Measurements from ENCODE around the gene ADGRE3. TPM values are rescaled to one million over a fixed set of nuclear protein-coding genes. Genes with fewer than 3 reads are reported as not detected.

Gene ADGRE3
- total RNA-seq, 1 experiment from 2014 or later: not detected

DNA sequence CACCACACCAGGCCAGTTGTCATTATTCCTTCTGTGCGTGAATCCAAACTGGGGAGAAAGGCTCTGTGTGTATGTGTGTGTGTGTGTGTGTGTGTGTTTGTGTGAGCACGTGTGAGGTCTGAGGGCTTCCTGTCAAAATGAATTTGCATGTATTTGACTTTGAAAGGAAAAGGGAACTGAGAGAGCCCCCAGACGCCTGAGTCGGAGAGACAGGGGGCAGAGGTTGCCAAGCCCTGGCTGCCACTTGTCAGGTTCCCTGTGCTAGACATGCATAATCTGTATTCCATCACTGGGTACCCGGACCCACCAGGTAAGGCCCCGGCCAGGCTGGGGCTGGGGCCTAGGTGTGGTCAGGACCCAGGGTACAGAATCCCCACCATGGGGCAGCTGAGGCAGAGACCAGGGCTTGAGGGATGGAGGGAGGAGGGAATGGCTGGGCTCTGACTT is 91.7 kb downstream of the ADGRE3 start, which contains the start of gene CLEC17A:
Gene CLEC17A, plus strand, starts transcription at position 191 of the 447 bp plus-strand sequence. Its CDS starts 77 bp downstream, at position 268.
- TF ChIP-seq, protein P1, sequence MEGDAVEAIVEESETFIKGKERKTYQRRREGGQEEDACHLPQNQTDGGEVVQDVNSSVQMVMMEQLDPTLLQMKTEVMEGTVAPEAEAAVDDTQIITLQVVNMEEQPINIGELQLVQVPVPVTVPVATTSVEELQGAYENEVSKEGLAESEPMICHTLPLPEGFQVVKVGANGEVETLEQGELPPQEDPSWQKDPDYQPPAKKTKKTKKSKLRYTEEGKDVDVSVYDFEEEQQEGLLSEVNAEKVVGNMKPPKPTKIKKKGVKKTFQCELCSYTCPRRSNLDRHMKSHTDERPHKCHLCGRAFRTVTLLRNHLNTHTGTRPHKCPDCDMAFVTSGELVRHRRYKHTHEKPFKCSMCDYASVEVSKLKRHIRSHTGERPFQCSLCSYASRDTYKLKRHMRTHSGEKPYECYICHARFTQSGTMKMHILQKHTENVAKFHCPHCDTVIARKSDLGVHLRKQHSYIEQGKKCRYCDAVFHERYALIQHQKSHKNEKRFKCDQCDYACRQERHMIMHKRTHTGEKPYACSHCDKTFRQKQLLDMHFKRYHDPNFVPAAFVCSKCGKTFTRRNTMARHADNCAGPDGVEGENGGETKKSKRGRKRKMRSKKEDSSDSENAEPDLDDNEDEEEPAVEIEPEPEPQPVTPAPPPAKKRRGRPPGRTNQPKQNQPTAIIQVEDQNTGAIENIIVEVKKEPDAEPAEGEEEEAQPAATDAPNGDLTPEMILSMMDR (conservative IDR thresholded peaks at IDR 0.05; ENCODE audit: low read depth, low read length): no peak
- TF ChIP-seq EZH2 (IDR thresholded peaks at IDR 0.05; ENCODE audit: low read length, unreplicated experiment): no peak
- TF ChIP-seq EZH2phosphoT487 (IDR thresholded peaks at IDR 0.05; ENCODE audit: borderline replicate concordance, low read length): no peak
- Histone ChIP-seq H3K9me2 (replicated peaks; ENCODE audit: low read length) (no peaks in the 10 kb centered on the region), H3K4me1 (ENCODE audit: insufficient read depth, low read length) (no peaks in the 10 kb centered on the region), H3K27ac (ENCODE audit: low read length) (no peak within 1 kb of the TSS), H2AFZ (ENCODE audit: low read length) (no peak within 1 kb of the TSS), H3K4me2 (ENCODE audit: low read length) (no peak within 1 kb of the TSS), H4K20me1 (ENCODE audit: low read length) (no peaks in the 10 kb centered on the region), H3K27me3 (ENCODE audit: low read length) (no peaks in the 10 kb centered on the region), H3K4me3 (ENCODE audit: low read length) (no peak within 1 kb of the TSS), H3K79me2 (ENCODE audit: low read length) (no peaks in the 10 kb centered on the region), H3F3A (ENCODE audit: low read length, unreplicated experiment) (no peaks in the 10 kb centered on the region), H3K9ac (ENCODE audit: low read length) (no peak within 1 kb of the TSS), H3K36me3 (ENCODE audit: low read depth, low read length) (no peaks in the 10 kb centered on the region), H3K9me3 (ENCODE audit: low read length) (no peaks in the 10 kb centered on the region)
- CTCF ChIA-PET: no interaction called here
- BruUV-seq (replicated peaks): no TSS peak
- ATAC-seq (no peak), DNase-seq (no peak)
- POLR2A ChIA-PET (ENCODE audit: unreplicated experiment): no interaction called here
- intact Hi-C loops (cut with micrococcal nuclease): no loop called here

DNA sequence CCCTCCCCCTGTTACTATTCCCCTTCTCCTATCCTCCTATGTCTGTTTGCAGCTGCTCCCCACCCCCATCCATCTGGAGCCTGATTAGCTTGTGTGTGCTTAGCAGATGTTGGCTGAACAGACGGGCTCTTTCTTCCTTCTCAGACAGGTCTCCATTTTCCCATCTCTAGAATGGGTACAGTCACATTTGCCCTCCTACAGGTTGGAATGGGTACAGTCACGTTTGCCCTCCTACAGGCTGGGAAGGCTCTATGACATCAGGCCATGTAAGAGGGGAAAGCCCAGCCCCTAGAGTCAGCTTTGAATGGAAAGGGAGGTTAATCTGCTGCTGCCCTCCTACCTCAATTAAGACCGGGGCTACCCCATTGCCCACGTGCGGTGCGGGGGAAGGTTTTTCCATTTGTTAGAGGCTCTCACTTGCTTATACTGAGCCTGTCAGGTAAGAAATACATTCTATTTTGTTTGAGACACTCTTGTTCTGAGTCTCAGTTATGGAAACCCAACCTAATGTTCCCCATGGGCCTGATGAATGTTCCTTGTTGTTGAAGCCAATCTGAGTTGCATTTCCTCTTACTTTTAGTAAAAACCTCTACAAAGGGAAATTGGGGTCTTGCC is 93.9 kb downstream of the ADGRE3 start:
- no TSS peak for BruUV-seq (replicated peaks)
- POLR2A ChIA-PET (ENCODE audit: unreplicated experiment): no interaction called here
- no peak for TF ChIP-seq EZH2 (IDR thresholded peaks at IDR 0.05; ENCODE audit: low read length, unreplicated experiment)
- no peak for TF ChIP-seq EZH2phosphoT487 (IDR thresholded peaks at IDR 0.05; ENCODE audit: borderline replicate concordance, low read length)
- TF ChIP-seq, protein P1 (conservative IDR thresholded peaks at IDR 0.05; ENCODE audit: low read depth, low read length): no peak

DNA sequence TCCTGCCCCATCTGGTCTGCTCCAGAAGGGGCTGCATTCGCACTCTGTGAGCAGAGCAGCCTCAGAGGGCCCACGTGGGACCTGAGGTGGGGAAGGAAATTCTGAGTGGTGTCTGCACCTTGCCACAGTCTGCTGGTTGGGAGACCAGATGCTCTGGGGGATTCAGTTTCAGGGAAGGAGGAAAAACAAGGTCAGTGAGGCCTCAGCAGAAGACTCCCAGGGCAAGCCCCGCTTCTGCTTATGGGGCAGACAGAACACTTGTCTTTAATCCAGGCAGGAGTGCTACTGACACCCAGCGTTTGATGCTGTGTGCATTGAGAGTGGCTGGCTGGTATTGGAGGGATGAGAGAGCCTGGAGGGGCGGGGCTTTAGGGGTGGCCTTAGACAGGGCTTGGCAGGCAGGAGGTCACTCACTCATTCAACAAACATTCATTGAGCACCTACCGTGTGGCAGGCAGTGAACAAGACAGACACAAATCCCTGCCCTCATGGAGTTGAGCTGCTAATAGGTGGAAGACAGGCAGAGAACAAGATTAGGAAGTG is 96.7 kb downstream of the ADGRE3 start:
- no TSS peak for BruUV-seq (replicated peaks)
- Histone ChIP-seq H3K79me2 (ENCODE audit: low read length) (no peaks in the 10 kb centered on the region), H3K36me3 (ENCODE audit: low read depth, low read length) (no peaks in the 10 kb centered on the region), H3K27me3 (ENCODE audit: low read length) (no peaks in the 10 kb centered on the region), H3K4me3 (ENCODE audit: low read length) (no peak overlapping the region), H4K20me1 (ENCODE audit: low read length) (no peaks in the 10 kb centered on the region), H3K9me2 (replicated peaks; ENCODE audit: low read length) (no peaks in the 10 kb centered on the region), H3K9me3 (ENCODE audit: low read length) (no peaks in the 10 kb centered on the region), H3F3A (ENCODE audit: low read length, unreplicated experiment) (no peaks in the 10 kb centered on the region), H3K27ac (ENCODE audit: low read length) (no peak overlapping the region), H3K4me1 (ENCODE audit: insufficient read depth, low read length) (peaks cover 6% of the 10 kb centered on the region), H3K9ac (ENCODE audit: low read length) (no peak overlapping the region), H3K4me2 (ENCODE audit: low read length) (no peak overlapping the region), H2AFZ (ENCODE audit: low read length) (no peak overlapping the region)
- ChIA-PET CTCF (no interaction called here), POLR2A (ENCODE audit: unreplicated experiment) (no interaction called here)
- DNase-seq (peak; percentile 17), ATAC-seq (0 out of 2 replicates have a peak, but pooled peaks have one; percentile 13)
- TF ChIP-seq, protein P1 (conservative IDR thresholded peaks at IDR 0.05; ENCODE audit: low read depth, low read length): no peak
- TF ChIP-seq EZH2 (IDR thresholded peaks at IDR 0.05; ENCODE audit: low read length, unreplicated experiment): no peak
- no peak for TF ChIP-seq EZH2phosphoT487 (IDR thresholded peaks at IDR 0.05; ENCODE audit: borderline replicate concordance, low read length)
- intact Hi-C loops (cut with micrococcal nuclease): no loop called here

More for the DNA sequence above, 93.9 kb downstream of the ADGRE3 start:
- Histone ChIP-seq H3K9me3 (ENCODE audit: low read length) (no peaks in the 10 kb centered on the region), H2AFZ (ENCODE audit: low read length) (no peak overlapping the region), H3K27ac (ENCODE audit: low read length) (no peak overlapping the region), H3K4me3 (ENCODE audit: low read length) (no peak overlapping the region), H3F3A (ENCODE audit: low read length, unreplicated experiment) (no peaks in the 10 kb centered on the region), H3K36me3 (ENCODE audit: low read depth, low read length) (no peaks in the 10 kb centered on the region), H4K20me1 (ENCODE audit: low read length) (no peaks in the 10 kb centered on the region), H3K27me3 (ENCODE audit: low read length) (no peaks in the 10 kb centered on the region), H3K4me2 (ENCODE audit: low read length) (no peak overlapping the region), H3K9ac (ENCODE audit: low read length) (no peak overlapping the region), H3K9me2 (replicated peaks; ENCODE audit: low read length) (no peaks in the 10 kb centered on the region), H3K79me2 (ENCODE audit: low read length) (no peaks in the 10 kb centered on the region), H3K4me1 (ENCODE audit: insufficient read depth, low read length) (no peaks in the 10 kb centered on the region)
- intact Hi-C loops (cut with micrococcal nuclease): no loop called here
- no peak for DNase-seq
- CTCF ChIA-PET: no interaction called here
- ATAC-seq: no peak
